Measurements from ENCODE around the gene PARP12. TPM values are rescaled to one million over a fixed set of nuclear protein-coding genes. Genes with fewer than 3 reads are reported as not detected.

PARP12 gene
- total RNA-seq, 2 donors from 2014 or later = 58.7 to 63.2 TPM

GRCh38 chr7:140004672-140005071 lies 58.1 kb downstream of the PARP12 start:
- peak in 1 of 2 donors; percentile 17 for DNase-seq
- ATAC-seq = no peak

GRCh38 chr7:140003913-140004382 lies 58.8 kb downstream of the PARP12 start:
- peak; percentile 47 for ATAC-seq
- peak in 1 of 2 donors; percentile 23 for DNase-seq
- intact Hi-C loops (cut with DNase I, micrococcal nuclease) = loop anchor here (2.0 to 10.0 kb wide), 4 partner anchors 229 to 507 kb away; partner anchors contain the start of gene HIPK2 (in 1 of the 2)

More at GRCh38 chr7:140004672-140005071, 58.1 kb downstream of the PARP12 start:
- intact Hi-C loops (cut with DNase I, micrococcal nuclease) = loop anchor here (5.0 to 10.0 kb wide), 3 partner anchors 230 to 507 kb away; partner anchors contain the start of gene HIPK2 (in 1 of the 2)

DNA sequence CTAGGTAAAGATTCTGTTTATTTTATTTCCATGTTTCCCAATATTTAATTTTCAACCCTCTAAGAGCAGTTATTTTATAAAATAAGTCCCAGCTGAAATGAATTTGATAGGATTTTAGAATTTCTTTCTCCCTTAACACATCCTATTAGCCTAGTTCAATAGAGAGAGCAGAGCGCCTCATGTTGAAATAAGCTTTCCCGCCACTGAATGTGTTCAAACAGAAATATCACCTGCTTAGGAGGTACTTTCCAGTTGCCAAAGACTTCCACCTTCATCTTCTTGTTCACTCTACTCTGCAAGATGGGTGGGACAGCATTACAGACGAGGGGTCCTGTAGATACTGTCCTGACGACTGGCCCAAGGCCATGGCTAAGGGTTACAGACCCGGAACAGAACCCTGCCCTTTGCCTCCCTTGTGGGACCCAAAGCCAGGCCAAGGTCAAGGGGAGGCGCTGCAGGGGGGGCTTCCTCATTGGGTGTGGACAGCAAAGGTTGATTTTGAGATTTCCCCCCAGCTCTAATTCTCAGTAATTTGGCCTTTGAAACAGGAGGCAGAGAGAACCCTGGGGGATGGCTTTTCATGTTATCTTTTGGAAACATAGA lies 62.0 kb downstream of the PARP12 start:
- ATAC-seq (no peak), DNase-seq (no peak)
- intact Hi-C loops (cut with DNase I, micrococcal nuclease) = loop anchor here (5.0 to 10.0 kb wide), 3 partner anchors 226 to 503 kb away; partner anchors contain the start of gene HIPK2 (in 1 of the 2)

- intact Hi-C loops (cut with DNase I, micrococcal nuclease) = no loop called here
- ATAC-seq (no peak), DNase-seq (no peak)
These were observed 63.2 kb downstream of the PARP12 start for GRCh38 chr7:139999516-139999915.

DNA sequence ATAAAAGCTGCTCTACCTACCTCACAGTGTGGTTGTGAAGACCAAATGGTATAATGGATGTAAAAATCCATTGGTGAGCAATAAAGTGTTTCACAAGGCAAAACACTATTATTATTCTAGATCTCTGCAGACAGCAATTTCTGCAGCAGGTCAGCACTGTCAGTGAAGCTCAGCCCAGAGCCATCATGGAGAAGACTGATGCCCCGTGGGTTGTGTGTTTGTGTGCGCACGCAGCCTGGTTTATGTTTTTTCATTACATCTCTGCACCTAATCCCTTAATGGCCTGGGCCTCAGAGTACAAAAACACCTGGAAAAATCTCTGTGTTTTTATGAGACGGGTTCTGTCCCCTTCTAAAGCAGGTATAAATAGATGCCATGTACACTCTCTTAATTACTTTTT lies 64.2 kb downstream of the PARP12 start:
- ATAC-seq (no peak), DNase-seq (no peak)
- intact Hi-C loops (cut with DNase I, micrococcal nuclease) = no loop called here

DNA sequence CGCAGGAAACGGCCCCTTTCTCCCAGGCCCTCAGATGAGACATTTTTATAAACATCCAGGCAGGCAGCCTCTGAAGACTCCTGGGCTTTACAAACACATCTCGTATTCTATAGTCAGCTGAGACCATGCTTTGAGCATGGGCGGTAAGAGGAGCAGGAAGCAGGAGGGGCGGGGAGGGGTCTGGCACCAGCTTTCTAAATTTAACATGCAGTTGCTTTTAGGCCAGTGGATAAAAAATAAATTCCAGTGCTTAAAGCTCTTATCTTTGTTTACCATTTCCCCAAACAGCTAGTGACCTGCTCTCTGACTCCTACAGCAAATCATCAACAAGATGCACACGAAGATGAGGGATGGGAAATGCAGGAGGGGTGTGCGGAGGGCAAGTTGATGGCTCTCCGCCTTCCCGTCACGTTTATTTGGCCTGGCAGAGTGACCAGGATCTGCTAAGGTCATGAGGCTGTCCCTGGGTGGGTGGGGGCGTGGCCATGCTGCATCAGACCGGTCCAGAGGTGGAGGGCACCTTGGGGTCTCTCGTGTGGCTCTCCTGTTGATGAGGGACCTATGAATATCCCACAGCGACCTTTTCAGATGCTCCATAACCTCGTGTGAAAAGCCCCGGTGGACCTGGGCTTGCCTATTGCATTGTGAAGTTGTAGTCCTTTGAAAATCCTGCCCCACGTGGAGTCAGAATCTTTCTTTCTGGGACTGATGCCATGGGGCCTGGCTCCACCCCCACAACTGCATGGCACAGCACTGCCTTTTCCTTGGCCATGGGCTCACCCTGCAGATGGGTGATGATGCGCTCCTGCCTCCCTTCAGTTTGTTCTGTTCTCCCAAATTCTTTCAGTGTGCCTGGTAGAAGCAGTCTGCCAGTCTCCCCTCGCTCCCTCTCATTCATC lies 67.5 kb downstream of the PARP12 start:
- ATAC-seq (no peak), DNase-seq (no peak)
- intact Hi-C loops (cut with DNase I, micrococcal nuclease) = no loop called here

DNA sequence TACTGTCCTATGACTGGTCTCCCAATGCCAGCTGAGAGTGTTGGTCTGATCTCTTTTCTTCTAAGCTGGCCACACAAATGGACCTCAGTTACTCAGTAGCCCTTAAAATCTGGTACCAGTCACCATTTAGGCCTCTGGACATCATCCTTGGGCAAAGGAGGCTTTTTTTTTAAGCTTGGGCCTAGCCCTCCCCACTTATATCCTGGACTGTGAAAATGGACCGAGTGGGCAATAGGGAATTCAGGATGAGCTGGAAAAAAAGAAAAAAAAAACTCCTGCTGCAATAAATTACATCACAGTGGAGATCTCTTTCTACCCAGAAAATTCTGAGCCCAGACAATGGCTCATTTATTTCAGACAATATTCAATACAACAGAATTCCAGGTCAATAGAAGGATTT lies 68.4 kb downstream of the PARP12 start:
- intact Hi-C loops (cut with DNase I, micrococcal nuclease) = no loop called here
- DNase-seq (no peak), ATAC-seq (no peak)

DNA sequence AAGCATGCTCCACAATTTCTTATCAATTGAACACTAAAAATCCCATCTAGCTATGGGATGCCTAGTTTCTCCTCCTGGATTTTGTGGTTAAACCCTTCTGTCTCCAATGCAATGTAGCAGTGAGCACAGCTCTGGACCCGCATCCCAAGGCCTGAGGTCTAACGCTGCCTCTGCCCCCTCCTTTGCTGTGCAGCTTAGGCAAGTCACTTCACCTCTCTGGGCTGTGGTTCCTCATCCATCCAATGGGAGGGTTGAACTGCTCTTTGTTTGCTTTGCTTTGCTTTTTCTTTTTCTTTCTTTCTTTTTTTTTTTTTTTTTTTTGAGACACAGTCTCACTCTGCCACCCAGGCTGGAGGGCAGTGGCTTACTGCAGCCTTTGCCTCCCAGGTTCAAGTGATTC lies 69.2 kb downstream of the PARP12 start:
- ATAC-seq (no peak), DNase-seq (no peak)
- intact Hi-C loops (cut with DNase I, micrococcal nuclease) = no loop called here

GRCh38 chr7:139993169-139993568 lies 69.6 kb downstream of the PARP12 start:
- intact Hi-C loops (cut with DNase I, micrococcal nuclease) = no loop called here
- no peak for DNase-seq
- no peak for ATAC-seq

GRCh38 chr7:139992353-139993044 lies 70.3 kb downstream of the PARP12 start:
- no peak for ATAC-seq
- intact Hi-C loops (cut with DNase I, micrococcal nuclease) = no loop called here

DNA sequence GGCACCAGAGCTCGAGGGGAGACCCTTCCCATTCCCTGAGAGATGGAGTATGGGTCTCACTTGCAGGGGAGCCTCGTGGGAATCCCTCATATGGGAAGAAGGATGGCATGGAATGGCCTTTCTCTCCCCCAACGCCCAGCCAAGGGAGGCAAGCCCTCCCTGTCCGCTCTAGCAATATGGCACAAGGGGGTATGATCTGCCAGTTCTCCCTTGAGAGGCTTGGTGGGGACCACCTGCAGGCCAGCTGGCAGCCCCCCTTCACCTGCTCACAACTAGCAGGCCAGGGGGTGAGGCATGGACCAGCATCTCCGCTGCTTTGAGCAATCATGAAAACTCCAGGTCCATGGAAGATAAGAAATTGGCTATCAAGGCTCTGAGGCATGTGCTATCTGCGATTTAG lies 70.8 kb downstream of the PARP12 start:
- intact Hi-C loops (cut with DNase I, micrococcal nuclease) = no loop called here
- DNase-seq (no peak), ATAC-seq (no peak)

More at GRCh38 chr7:139992353-139993044, 70.3 kb downstream of the PARP12 start:
- DNase-seq = no peak

GRCh38 chr7:139991269-139991666 lies 71.5 kb downstream of the PARP12 start:
- ATAC-seq = no peak
- no peak for DNase-seq
- intact Hi-C loops (cut with DNase I, micrococcal nuclease) = no loop called here

GRCh38 chr7:139990571-139991268 lies 72.0 kb downstream of the PARP12 start:
- ATAC-seq (no peak), DNase-seq (no peak)
- intact Hi-C loops (cut with DNase I, micrococcal nuclease) = no loop called here

DNA sequence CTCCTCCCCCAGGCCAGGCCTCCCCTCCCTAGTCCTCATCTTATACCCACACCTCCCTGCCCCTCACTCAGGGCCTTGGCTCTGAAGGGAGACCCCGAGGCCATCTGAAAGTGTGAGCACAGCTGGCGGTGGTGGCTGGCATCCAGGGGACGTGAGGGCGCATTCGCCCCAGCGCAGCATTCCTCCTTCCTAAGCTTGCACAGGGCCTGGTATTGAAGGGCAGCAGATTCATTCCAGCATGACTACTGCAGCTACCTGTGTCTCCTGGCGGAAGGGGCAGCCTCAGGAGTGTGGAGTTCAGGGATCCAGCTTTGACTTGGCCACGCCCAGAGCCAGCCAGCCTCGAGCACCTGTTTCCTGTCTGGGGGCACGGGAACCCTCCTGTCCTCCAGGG lies 72.6 kb downstream of the PARP12 start:
- no peak for ATAC-seq
- intact Hi-C loops (cut with DNase I, micrococcal nuclease) = no loop called here
- DNase-seq = no peak

- DNase-seq = no peak
These were observed 73.2 kb downstream of the PARP12 start for GRCh38 chr7:139989366-139990141.

GRCh38 chr7:139987691-139988516 lies 74.8 kb downstream of the PARP12 start:
- ATAC-seq (no peak), DNase-seq (no peak)
- intact Hi-C loops (cut with DNase I, micrococcal nuclease) = no loop called here

More at GRCh38 chr7:139989366-139990141, 73.2 kb downstream of the PARP12 start:
- intact Hi-C loops (cut with DNase I, micrococcal nuclease) = no loop called here
- ATAC-seq = no peak

DNA sequence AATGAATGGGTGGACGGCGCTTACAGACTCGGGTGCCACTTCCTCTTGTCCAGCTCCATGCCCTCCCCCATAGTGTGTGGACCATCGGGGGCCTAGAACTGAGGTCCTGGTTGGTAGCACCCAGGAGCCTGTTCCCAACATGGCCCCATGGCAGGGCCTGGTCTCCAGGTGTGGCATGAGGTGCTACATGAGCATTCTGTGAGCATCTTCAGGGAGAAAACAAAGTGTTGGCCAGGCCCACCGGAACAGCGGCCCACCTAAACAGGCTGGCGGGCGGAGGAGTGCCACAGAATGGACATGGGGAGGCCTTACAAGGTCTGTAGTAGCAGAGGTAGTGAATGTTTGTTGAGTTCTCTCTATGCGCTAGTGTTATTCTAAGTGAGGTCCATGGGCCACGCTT lies 76.9 kb downstream of the PARP12 start:
- ATAC-seq (no peak), DNase-seq (no peak)
- intact Hi-C loops (cut with DNase I, micrococcal nuclease) = no loop called here
